ENCODE results near the gene FHAD1. TPM values are rescaled to one million over a fixed set of nuclear protein-coding genes. Genes with fewer than 3 reads are reported as not detected.

Gene FHAD1
- total RNA-seq, 1 donor from 2014 or later: 0.21 TPM

DNA sequence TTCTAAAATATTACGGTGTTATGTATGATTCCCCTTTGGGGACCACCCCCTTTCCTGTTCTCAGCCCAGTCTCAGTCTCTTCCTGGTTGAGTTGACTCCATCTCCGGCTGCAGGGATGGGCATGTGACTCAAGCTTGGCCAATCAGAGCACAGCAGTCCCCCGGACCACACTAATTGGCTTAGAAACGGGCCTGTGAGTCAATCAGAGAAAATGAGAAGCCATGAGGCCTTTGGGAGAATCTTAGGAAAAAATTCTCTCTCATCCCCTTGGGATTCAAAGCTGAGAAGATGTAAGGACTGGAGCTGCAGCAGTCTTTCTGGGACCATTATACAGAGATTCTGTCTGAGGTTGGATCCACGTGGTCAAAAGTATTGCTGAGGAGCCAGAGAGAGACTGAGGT is 10.7 kb upstream of the FHAD1 start:
- no peak for DNase-seq (ENCODE audit: low read depth)
- Histone ChIP-seq H3K36me3 (ENCODE audit: control insufficient read depth, insufficient read depth, low read length) (no peaks in the 10 kb centered on the region), H3K4me3 (ENCODE audit: low read depth, low read length) (no peak overlapping the region), H3K27me3 (ENCODE audit: control insufficient read depth, insufficient read depth, low read length) (no peaks in the 10 kb centered on the region)
- no peak for TF ChIP-seq CTCF (IDR thresholded peaks at IDR 0.05; ENCODE audit: insufficient read depth, low read length, poor library complexity, severe bottlenecking)

DNA sequence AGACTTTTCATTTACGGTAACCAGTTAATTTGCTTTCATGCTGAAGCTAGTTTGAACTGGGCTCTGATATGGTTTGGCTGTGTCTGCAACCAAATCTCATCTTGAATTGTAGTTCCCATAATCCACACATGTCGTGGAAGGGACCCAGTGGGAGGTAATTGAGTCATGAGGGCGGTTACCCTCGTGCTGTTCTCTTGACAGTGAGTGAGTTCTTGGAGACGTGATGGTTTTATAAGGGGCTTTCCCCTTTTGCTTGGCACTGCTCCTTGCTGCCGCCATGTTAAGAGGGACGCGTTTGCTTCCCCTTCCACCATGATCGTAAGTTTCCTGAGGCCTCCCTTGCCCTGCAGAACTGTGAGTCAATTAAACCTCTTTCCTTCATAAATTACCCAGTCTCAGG is 10.3 kb upstream of the FHAD1 start:
- no peak for DNase-seq (ENCODE audit: low read depth)
- no peak overlapping the region for H3K4me3 ChIP-seq (ENCODE audit: low read depth, low read length)
- no peaks in the 10 kb centered on the region for H3K27me3 ChIP-seq (ENCODE audit: control insufficient read depth, insufficient read depth, low read length)
- H3K36me3 ChIP-seq (ENCODE audit: control insufficient read depth, insufficient read depth, low read length): no peaks in the 10 kb centered on the region
- TF ChIP-seq CTCF (IDR thresholded peaks at IDR 0.05; ENCODE audit: insufficient read depth, low read length, poor library complexity, severe bottlenecking): no peak

DNA sequence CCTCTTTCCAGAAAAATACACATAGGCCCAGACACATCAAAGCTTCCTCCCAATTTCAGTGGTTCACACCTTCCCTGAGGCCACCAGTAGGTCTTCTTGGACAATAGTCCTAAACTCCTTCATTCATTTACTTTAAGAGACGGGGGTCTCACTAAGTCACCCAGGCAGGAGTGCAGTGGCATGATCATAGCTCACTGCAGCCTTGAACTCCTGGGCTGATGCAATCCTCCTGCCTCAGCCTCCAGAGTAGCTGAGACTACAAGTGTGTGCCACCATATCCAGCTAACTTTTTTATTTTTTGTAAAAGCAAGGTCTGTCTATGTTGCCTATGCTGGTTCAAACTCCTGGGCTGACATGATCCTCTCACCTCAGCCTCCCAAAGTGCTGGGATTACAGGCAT is 8.2 kb upstream of the FHAD1 start:
- no peak for TF ChIP-seq CTCF (IDR thresholded peaks at IDR 0.05; ENCODE audit: insufficient read depth, low read length, poor library complexity, severe bottlenecking)
- no peak for DNase-seq (ENCODE audit: low read depth)
- Histone ChIP-seq H3K4me3 (ENCODE audit: low read depth, low read length) (no peak overlapping the region), H3K36me3 (ENCODE audit: control insufficient read depth, insufficient read depth, low read length) (no peaks in the 10 kb centered on the region), H3K27me3 (ENCODE audit: control insufficient read depth, insufficient read depth, low read length) (no peaks in the 10 kb centered on the region)

- Histone ChIP-seq H3K4me3 (ENCODE audit: low read depth, low read length) (no peak overlapping the region), H3K27me3 (ENCODE audit: control insufficient read depth, insufficient read depth, low read length) (no peaks in the 10 kb centered on the region), H3K36me3 (ENCODE audit: control insufficient read depth, insufficient read depth, low read length) (no peaks in the 10 kb centered on the region)
- TF ChIP-seq CTCF (IDR thresholded peaks at IDR 0.05; ENCODE audit: insufficient read depth, low read length, poor library complexity, severe bottlenecking): no peak
- DNase-seq (ENCODE audit: low read depth): no peak
Measured at GRCh38 chr1:15242766-15243165, 4.3 kb upstream of the FHAD1 start.

DNA sequence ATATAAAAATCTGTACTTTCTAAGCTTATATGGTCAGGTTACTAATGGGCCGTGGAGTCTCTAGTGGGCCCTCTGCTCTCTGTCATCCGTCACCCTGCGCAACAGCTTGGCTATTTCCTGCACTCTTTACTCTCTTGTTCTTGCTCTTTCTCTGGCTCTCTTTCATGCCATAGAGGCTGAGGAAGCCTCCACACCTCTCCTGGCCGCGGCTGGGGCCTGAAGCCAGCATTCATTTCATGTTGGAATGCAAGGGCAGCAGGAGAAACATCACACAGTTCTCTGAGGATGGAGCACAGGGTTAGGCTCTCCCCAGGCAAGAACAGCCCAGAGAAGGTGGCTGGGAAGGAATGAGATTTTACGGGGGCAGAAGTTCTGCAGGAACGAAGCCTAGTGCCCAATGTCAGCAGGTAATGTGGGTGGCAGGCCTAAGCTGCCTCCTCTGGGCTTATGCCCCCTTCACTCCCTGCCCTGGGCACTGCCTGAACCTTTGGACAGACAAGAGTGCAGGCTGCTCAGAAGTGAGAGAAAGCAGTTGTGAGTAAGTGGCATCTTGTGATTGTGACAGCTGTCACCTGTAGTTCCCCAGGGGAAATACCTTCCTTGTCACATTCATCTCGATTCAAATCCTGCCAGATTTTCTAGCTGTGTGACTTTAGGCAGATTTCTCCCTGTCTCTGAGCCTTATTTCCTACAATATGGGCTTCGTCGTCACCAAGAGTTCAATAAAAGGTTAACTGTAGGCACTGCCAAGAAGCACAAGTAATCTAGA is 3.6 kb upstream of the FHAD1 start:
- no peak for DNase-seq (ENCODE audit: low read depth)
- Histone ChIP-seq H3K36me3 (ENCODE audit: control insufficient read depth, insufficient read depth, low read length) (no peaks in the 10 kb centered on the region), H3K27me3 (ENCODE audit: control insufficient read depth, insufficient read depth, low read length) (no peaks in the 10 kb centered on the region), H3K4me3 (ENCODE audit: low read depth, low read length) (no peak overlapping the region)
- TF ChIP-seq CTCF (IDR thresholded peaks at IDR 0.05; ENCODE audit: insufficient read depth, low read length, poor library complexity, severe bottlenecking): no peak

DNA sequence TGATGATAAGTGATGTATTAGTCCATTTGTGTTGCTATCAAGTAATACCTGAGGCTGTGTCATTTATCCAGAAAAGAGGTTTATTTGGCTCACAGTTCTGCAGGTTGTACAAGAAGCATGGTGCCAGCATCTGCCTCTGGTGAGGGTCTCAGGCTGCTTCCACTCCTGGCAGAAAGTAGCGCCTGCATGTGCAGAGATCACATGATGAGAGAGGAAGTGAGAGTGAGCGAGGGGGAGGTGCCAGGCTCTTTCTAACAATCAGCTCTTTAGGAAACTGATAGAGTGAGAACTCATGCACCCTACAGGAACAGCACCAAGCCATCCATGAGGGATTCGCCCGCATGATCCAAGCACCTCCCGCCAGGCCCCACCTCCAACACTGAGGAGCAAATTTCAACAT is 2.2 kb upstream of the FHAD1 start:
- no peaks in the 10 kb centered on the region for H3K36me3 ChIP-seq (ENCODE audit: control insufficient read depth, insufficient read depth, low read length)
- H3K4me3 ChIP-seq (ENCODE audit: low read depth, low read length): no peak overlapping the region
- H3K27me3 ChIP-seq (ENCODE audit: control insufficient read depth, insufficient read depth, low read length): no peaks in the 10 kb centered on the region
- no peak for DNase-seq (ENCODE audit: low read depth)
- TF ChIP-seq CTCF (IDR thresholded peaks at IDR 0.05; ENCODE audit: insufficient read depth, low read length, poor library complexity, severe bottlenecking): no peak
